Coronary artery (tissue), 2 donors: ENCODE data around the gene ADGRA3.

Source experiments
- DNase-seq: peaks from one replicate; pipeline ENCODE4 v3.0.0-alpha.2; 2017; ENCODE audit warnings: low spot score
- H3K27ac ChIP-seq, 2 donors: fragments of 200-600 bp; sonication (generic); one replicate each; pipeline ENCODE4 v1.5.1; 2016 to 2019
- H3K4me3 ChIP-seq: fragments of 200-600 bp; sonication (generic); 2 replicates; pipeline ENCODE4 v1.5.1; 2016; ENCODE audit warnings: mild to moderate bottlenecking, moderate library complexity
- CTCF ChIP-seq: fragments of 200-600 bp; sonication (generic); IDR thresholded peaks from one replicate; pipeline ENCODE4 v1.5.1; 2019; ENCODE audit warnings: antibody characterized with exemption

The ADGRA3 gene

GRCh38 chr4:22430626-22431025 lies 85.2 kb downstream of the ADGRA3 start:
- DNase-seq = no peak
- H3K27ac ChIP-seq = no peak overlapping the region
- H3K4me3 ChIP-seq = no peak overlapping the region
- no peak for TF ChIP-seq CTCF

- Histone ChIP-seq H3K27ac (no peak overlapping the region), H3K4me3 (no peak overlapping the region)
- DNase-seq = no peak
- TF ChIP-seq CTCF = no peak
Observed at GRCh38 chr4:22428441-22428840, 87.4 kb downstream of the ADGRA3 start.

- DNase-seq = no peak
- TF ChIP-seq CTCF = no peak
- no peak overlapping the region for H3K4me3 ChIP-seq
- H3K27ac ChIP-seq = no peak overlapping the region
Observed at GRCh38 chr4:22427675-22428074, 88.2 kb downstream of the ADGRA3 start.

- no peak for DNase-seq
- H3K27ac ChIP-seq = no peak overlapping the region
- H3K4me3 ChIP-seq = no peak overlapping the region
- no peak for TF ChIP-seq CTCF
Observed at GRCh38 chr4:22420291-22420690, 95.6 kb downstream of the ADGRA3 start.

GRCh38 chr4:22417408-22417807 lies 98.5 kb downstream of the ADGRA3 start:
- no peak for DNase-seq
- Histone ChIP-seq H3K4me3 (no peak overlapping the region), H3K27ac (no peak overlapping the region)
- TF ChIP-seq CTCF = no peak

- no peak for TF ChIP-seq CTCF
- Histone ChIP-seq H3K4me3 (no peak overlapping the region), H3K27ac (no peak overlapping the region)
- DNase-seq = no peak
Observed at GRCh38 chr4:22416403-22416802, 99.5 kb downstream of the ADGRA3 start.

GRCh38 chr4:22414833-22415232 lies 101.0 kb downstream of the ADGRA3 start:
- H3K4me3 ChIP-seq = no peak overlapping the region
- H3K27ac ChIP-seq = no peak overlapping the region
- no peak for DNase-seq
- TF ChIP-seq CTCF = no peak
